ENCODE measurements around the gene BAHCC1.
A peak's percentile ranks its signal among the peaks of the same experiment; 100 is the strongest.
"Not testable (repeated sequence)": the region's sequence is repeated elsewhere in the genome, so short reads cannot be mapped to it uniquely, and the experiment has no call there.

BAHCC1 gene

GRCh38 chr17:81394921-81395599 is at the start of gene BAHCC1:
BAHCC1 (plus strand) TSS chr17:81395457; CDS start chr17:81399740, 4,283 bp downstream.
- DNase-seq: peak; percentile 67

GRCh38 chr17:81346090-81346907 is 49.0 kb upstream of the BAHCC1 start:
- peak; percentile 91 for DNase-seq

- DNase-seq: no peak
Observed at GRCh38 chr17:81346908-81347349, 48.3 kb upstream of the BAHCC1 start.

- no peak for DNase-seq
Observed at GRCh38 chr17:81347437-81347836, 47.8 kb upstream of the BAHCC1 start.

GRCh38 chr17:81348097-81349055 is 46.9 kb upstream of the BAHCC1 start:
- no peak for DNase-seq

GRCh38 chr17:81349397-81350319 is 45.6 kb upstream of the BAHCC1 start:
- no peak for DNase-seq

- no peak for DNase-seq
Observed at GRCh38 chr17:81350320-81350890, 44.9 kb upstream of the BAHCC1 start.

GRCh38 chr17:81351329-81352052 is 43.8 kb upstream of the BAHCC1 start:
- DNase-seq: not testable (repeated sequence)

- DNase-seq: not testable (repeated sequence)
Observed at GRCh38 chr17:81352056-81352455, 43.2 kb upstream of the BAHCC1 start.

- DNase-seq: no peak
Observed at GRCh38 chr17:81354252-81354953, 40.9 kb upstream of the BAHCC1 start.

- no peak for DNase-seq
Observed at GRCh38 chr17:81354954-81355347, 40.3 kb upstream of the BAHCC1 start.

GRCh38 chr17:81359218-81359617 is 36.0 kb upstream of the BAHCC1 start:
- no peak for DNase-seq

- DNase-seq: not testable (repeated sequence)
Observed at GRCh38 chr17:81362001-81362400, 33.3 kb upstream of the BAHCC1 start.

GRCh38 chr17:81364278-81365147 is 30.7 kb upstream of the BAHCC1 start:
- DNase-seq: no peak

GRCh38 chr17:81365148-81365600 is 30.1 kb upstream of the BAHCC1 start:
- DNase-seq: no peak

- DNase-seq: no peak
Observed at GRCh38 chr17:81365601-81366585, 29.4 kb upstream of the BAHCC1 start.

- DNase-seq: no peak
Observed at GRCh38 chr17:81366648-81367047, 28.6 kb upstream of the BAHCC1 start.

GRCh38 chr17:81367171-81367570 is 28.1 kb upstream of the BAHCC1 start:
- no peak for DNase-seq
